Measurements from ENCODE around the gene LIN9.
"Not testable (repeated sequence)": the region's sequence is repeated elsewhere in the genome, so short reads cannot be mapped to it uniquely, and the experiment has no call there.

The LIN9 gene

GRCh38 chr1:226344441-226345259 lies 35.7 kb upstream of the LIN9 start:
- H2AFZ ChIP-seq (ENCODE audit: low read depth, low read length, severe bottlenecking) = peak overlapping the region; percentile 75
- H3K27me3 ChIP-seq (ENCODE audit: low read length) = no peaks in the 10 kb centered on the region
- no peaks in the 10 kb centered on the region for H3K79me2 ChIP-seq (ENCODE audit: insufficient read depth, low read length)
- H3F3A ChIP-seq (ENCODE audit: insufficient read depth) = peaks cover 37% of the 10 kb centered on the region
- H3K9me2 ChIP-seq (replicated peaks; ENCODE audit: insufficient read depth, low read length) = no peaks in the 10 kb centered on the region
- peak overlapping the region; percentile 90 for H3K27ac ChIP-seq (ENCODE audit: low read depth, low read length)
- H3K9me3 ChIP-seq (ENCODE audit: insufficient read depth, low read length) = peaks cover 7% of the 10 kb centered on the region; the same call in 1 of the 2 replicates
- no peaks in the 10 kb centered on the region for H3K36me3 ChIP-seq (ENCODE audit: low read length)
- H3K9ac ChIP-seq (ENCODE audit: low read length) = peak overlapping the region; percentile 32
- H4K20me1 ChIP-seq (ENCODE audit: low read depth, low read length) = no peaks in the 10 kb centered on the region
- no peak for TF ChIP-seq CTCF (IDR thresholded peaks at IDR 0.05; ENCODE audit: insufficient read depth, low read length, poor library complexity, severe bottlenecking)
- no peak for TF ChIP-seq EZH2phosphoT487 (conservative IDR thresholded peaks at IDR 0.05; ENCODE audit: low read length)
- no peak overlapping the region for H3K4me3 ChIP-seq (ENCODE audit: insufficient read depth, low read length, poor library complexity, severe bottlenecking)
- peak overlapping the region; percentile 45 for H3K4me2 ChIP-seq (ENCODE audit: low read depth, low read length, poor library complexity, severe bottlenecking)

GRCh38 chr1:226342656-226343055 lies 33.7 kb upstream of the LIN9 start:
- Histone ChIP-seq H3K9ac (ENCODE audit: low read length) (no peak overlapping the region), H3K9me3 (ENCODE audit: insufficient read depth, low read length) (peaks cover 7% of the 10 kb centered on the region; the same call in 1 of the 2 replicates), H3F3A (ENCODE audit: insufficient read depth) (peaks cover 18% of the 10 kb centered on the region), H3K9me2 (replicated peaks; ENCODE audit: insufficient read depth, low read length) (no peaks in the 10 kb centered on the region), H3K27ac (ENCODE audit: low read depth, low read length) (no peak overlapping the region), H2AFZ (ENCODE audit: low read depth, low read length, severe bottlenecking) (no peak overlapping the region), H3K4me2 (ENCODE audit: low read depth, low read length, poor library complexity, severe bottlenecking) (no peak overlapping the region), H3K79me2 (ENCODE audit: insufficient read depth, low read length) (no peaks in the 10 kb centered on the region), H4K20me1 (ENCODE audit: low read depth, low read length) (no peaks in the 10 kb centered on the region), H3K36me3 (ENCODE audit: low read length) (no peaks in the 10 kb centered on the region), H3K4me3 (ENCODE audit: insufficient read depth, low read length, poor library complexity, severe bottlenecking) (no peak overlapping the region), H3K27me3 (ENCODE audit: low read length) (no peaks in the 10 kb centered on the region)
- TF ChIP-seq CTCF (IDR thresholded peaks at IDR 0.05; ENCODE audit: insufficient read depth, low read length, poor library complexity, severe bottlenecking) (no peak), EZH2phosphoT487 (conservative IDR thresholded peaks at IDR 0.05; ENCODE audit: low read length) (no peak)

DNA sequence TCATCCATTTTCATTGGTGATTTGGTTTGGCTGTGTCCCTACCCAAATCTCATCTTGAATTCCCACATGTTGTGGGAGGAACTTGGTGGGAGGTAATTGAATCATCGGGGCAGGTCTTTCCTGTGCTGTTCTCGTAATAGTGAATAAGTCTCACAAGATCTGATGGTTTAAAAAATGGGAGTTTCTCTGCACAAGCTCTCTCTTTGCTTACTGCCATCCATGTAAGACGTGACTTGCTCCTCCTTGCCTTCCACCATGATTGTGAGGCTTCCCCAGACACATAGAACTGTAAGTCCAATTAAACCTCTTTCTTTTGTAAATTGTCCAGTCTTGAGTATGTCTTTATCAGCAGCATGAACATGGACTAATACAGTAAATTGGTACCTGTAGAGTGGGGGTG lies 31.1 kb upstream of the LIN9 start:
- not testable (repeated sequence) for H2AFZ ChIP-seq (ENCODE audit: low read depth, low read length, severe bottlenecking); H3K36me3 ChIP-seq (ENCODE audit: low read length); H3K9ac ChIP-seq (ENCODE audit: low read length); H3K27ac ChIP-seq (ENCODE audit: low read depth, low read length); H3K9me3 ChIP-seq (ENCODE audit: insufficient read depth, low read length); H3K4me3 ChIP-seq (ENCODE audit: insufficient read depth, low read length, poor library complexity, severe bottlenecking); H3K9me2 ChIP-seq (replicated peaks; ENCODE audit: insufficient read depth, low read length); H3K4me2 ChIP-seq (ENCODE audit: low read depth, low read length, poor library complexity, severe bottlenecking); H3K27me3 ChIP-seq (ENCODE audit: low read length); H4K20me1 ChIP-seq (ENCODE audit: low read depth, low read length); H3K79me2 ChIP-seq (ENCODE audit: insufficient read depth, low read length)
- H3F3A ChIP-seq (ENCODE audit: insufficient read depth) = peaks cover 14% of the 10 kb centered on the region

DNA sequence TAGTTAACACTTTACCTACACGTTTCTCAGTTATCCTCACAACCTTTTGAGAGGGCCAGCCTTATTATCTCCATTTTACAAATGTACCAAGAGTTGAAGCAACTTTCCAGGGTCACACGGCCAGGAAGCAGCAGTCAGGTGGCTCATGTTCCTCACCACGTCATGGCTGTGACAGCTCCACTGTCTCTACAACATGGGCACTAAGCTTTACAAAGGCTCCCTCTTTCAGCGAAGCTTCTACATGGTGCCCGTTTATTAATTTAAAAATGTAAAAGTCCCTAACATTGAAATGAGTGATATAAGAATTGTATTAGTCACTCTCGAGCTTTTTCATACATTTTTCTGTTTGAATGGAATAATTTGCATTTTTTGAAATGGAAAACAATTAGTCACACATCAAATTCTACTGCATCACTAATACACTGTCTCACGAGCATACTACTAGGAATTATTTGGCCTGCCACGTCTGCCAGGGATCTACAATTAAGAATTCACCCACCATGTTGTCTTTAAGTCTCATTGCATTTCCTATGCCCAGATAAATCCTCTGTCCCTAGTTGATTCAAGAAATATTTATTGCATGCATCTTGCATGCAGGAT lies 28.4 kb upstream of the LIN9 start:
- Histone ChIP-seq H3K9me2 (replicated peaks; ENCODE audit: insufficient read depth, low read length) (no peaks in the 10 kb centered on the region), H3K36me3 (ENCODE audit: low read length) (no peaks in the 10 kb centered on the region), H3K4me2 (ENCODE audit: low read depth, low read length, poor library complexity, severe bottlenecking) (no peak overlapping the region), H2AFZ (ENCODE audit: low read depth, low read length, severe bottlenecking) (peak overlapping the region; percentile 5), H3F3A (ENCODE audit: insufficient read depth) (peaks cover 3% of the 10 kb centered on the region; the same call in 1 of the 2 replicates), H4K20me1 (ENCODE audit: low read depth, low read length) (no peaks in the 10 kb centered on the region), H3K79me2 (ENCODE audit: insufficient read depth, low read length) (no peaks in the 10 kb centered on the region), H3K27me3 (ENCODE audit: low read length) (no peaks in the 10 kb centered on the region), H3K4me3 (ENCODE audit: insufficient read depth, low read length, poor library complexity, severe bottlenecking) (no peak overlapping the region), H3K27ac (ENCODE audit: low read depth, low read length) (no peak overlapping the region), H3K9me3 (ENCODE audit: insufficient read depth, low read length) (peaks cover 3% of the 10 kb centered on the region; the same call in 1 of the 2 replicates), H3K9ac (ENCODE audit: low read length) (no peak overlapping the region)
- TF ChIP-seq CTCF (IDR thresholded peaks at IDR 0.05; ENCODE audit: insufficient read depth, low read length, poor library complexity, severe bottlenecking) = no peak
- no peak for TF ChIP-seq EZH2phosphoT487 (conservative IDR thresholded peaks at IDR 0.05; ENCODE audit: low read length)

Data from SU-DHL-6 (cell line).